Measurements from ENCODE around the gene ABHD10. TPM values are rescaled to one million over a fixed set of nuclear protein-coding genes. Genes with fewer than 3 reads are reported as not detected.

The ABHD10 gene
- total RNA-seq, 1 experiment from 2014 or later = 21.8 TPM

- no peaks in the 10 kb centered on the region; the same call in 1 of the 2 replicates for H3K27me3 ChIP-seq (ENCODE audit: insufficient read depth, low read length)
- no peak overlapping the region for H3K23ac ChIP-seq (ENCODE audit: insufficient read length, low read depth, low read length)
- H3T11ph ChIP-seq (ENCODE audit: low read length) = no peak overlapping the region
- Mint-ChIP-seq H3K27me3 (ENCODE audit: low read depth) (peaks cover 11% of the 10 kb centered on the region), H3K36me3 (ENCODE audit: insufficient read depth in 1 of 3, low read depth in 3 of 3) (peaks cover 0 to 2% (median 0%) of the 10 kb centered on the region in 3 experiments; a peak in 2 of 7 replicates), H3K9me3 (no peaks in the 10 kb centered on the region; a peak in 1 of 5 replicates), H3K27ac (no peak overlapping the region), H3K4me3 (no peak overlapping the region), H3K4me1 (peaks cover 33 to 35% of the 10 kb centered on the region in 2 experiments)
- no peak overlapping the region for H4K8ac ChIP-seq (replicated peaks; ENCODE audit: insufficient read length, low read depth, low read length)
- no peak overlapping the region for H3K18ac ChIP-seq (ENCODE audit: insufficient read length, low read depth, low read length)
- no peak overlapping the region for H3K4ac ChIP-seq (ENCODE audit: low read depth, low read length)
- H2BK5ac ChIP-seq (ENCODE audit: insufficient read length, low read length) = no peak overlapping the region
- H2BK12ac ChIP-seq (ENCODE audit: insufficient read length, low read depth, low read length) = no peak overlapping the region
- H4K5ac ChIP-seq (ENCODE audit: insufficient read length, low read depth, low read length) = no peak overlapping the region
- H3K27ac ChIP-seq (ENCODE audit: insufficient read length, low read depth, low read length) = no peak overlapping the region
- H3K79me1 ChIP-seq (ENCODE audit: insufficient read depth, low read depth, low read length, poor library complexity, severe bottlenecking) = no peaks in the 10 kb centered on the region
- H4K20me1 ChIP-seq (ENCODE audit: control insufficient read depth, insufficient read depth, insufficient read length) = no peaks in the 10 kb centered on the region
- H3K14ac ChIP-seq (ENCODE audit: insufficient read depth, low read length) = no peak overlapping the region
- H2BK15ac ChIP-seq (ENCODE audit: low read depth, low read length) = no peak overlapping the region
- H2BK20ac ChIP-seq (ENCODE audit: low read depth, low read length, poor library complexity, severe bottlenecking) = no peak overlapping the region
- H2AK5ac ChIP-seq (ENCODE audit: insufficient read length, low read length) = no peak overlapping the region
- H3K23me2 ChIP-seq (ENCODE audit: insufficient read length, low read depth, low read length, poor library complexity, severe bottlenecking) = no peaks in the 10 kb centered on the region
- no peaks in the 10 kb centered on the region for H3K9me3 ChIP-seq (ENCODE audit: control insufficient read depth, low read depth, low read length)
- no peak overlapping the region for H2BK120ac ChIP-seq (ENCODE audit: low read depth, low read length, poor library complexity, severe bottlenecking)
- no CpG with 5 or more reads among the region's 6 CpGs for WGBS (ENCODE audit: extremely low coverage, insufficient read length, low lambda C conversion rate)
- no peak overlapping the region for H3K4me2 ChIP-seq (ENCODE audit: insufficient read depth, insufficient read length, low read length)
- H4K91ac ChIP-seq (ENCODE audit: insufficient read length, low read depth, low read length) = no peak overlapping the region
- no peak overlapping the region for H3K9ac ChIP-seq (ENCODE audit: extremely low read depth, insufficient read length, low read length)
- no peaks in the 10 kb centered on the region for H3K79me2 ChIP-seq (ENCODE audit: insufficient read depth, low read length)
- H2AFZ ChIP-seq (ENCODE audit: low read length) = no peak overlapping the region
- no peak for TF ChIP-seq CTCF (conservative IDR thresholded peaks at IDR 0.05)
- no peak overlapping the region for H3K56ac ChIP-seq (ENCODE audit: insufficient read length, low read depth, low read length)
- H3K4me1 ChIP-seq (ENCODE audit: insufficient read depth, low read length) = peaks cover 9% of the 10 kb centered on the region; the same call in 1 of the 2 replicates
- DNase-seq = no peak
Measured at GRCh38 chr3:111952866-111953450, 25.9 kb upstream of the ABHD10 start.
